HuH-7 (cell line): Measurements from ENCODE around the gene TPST2.

Experiments
- DNase-seq: peaks from one replicate; pipeline ENCODE4 v3.0.0; 2011; ENCODE audit warnings: low spot score

TPST2 gene

GRCh38 chr22:26555478-26555877, 34.5 kb downstream of the TPST2 start:
- no peak for DNase-seq

- no peak for DNase-seq
These were observed 35.0 kb downstream of the TPST2 start for GRCh38 chr22:26554956-26555355.

DNA sequence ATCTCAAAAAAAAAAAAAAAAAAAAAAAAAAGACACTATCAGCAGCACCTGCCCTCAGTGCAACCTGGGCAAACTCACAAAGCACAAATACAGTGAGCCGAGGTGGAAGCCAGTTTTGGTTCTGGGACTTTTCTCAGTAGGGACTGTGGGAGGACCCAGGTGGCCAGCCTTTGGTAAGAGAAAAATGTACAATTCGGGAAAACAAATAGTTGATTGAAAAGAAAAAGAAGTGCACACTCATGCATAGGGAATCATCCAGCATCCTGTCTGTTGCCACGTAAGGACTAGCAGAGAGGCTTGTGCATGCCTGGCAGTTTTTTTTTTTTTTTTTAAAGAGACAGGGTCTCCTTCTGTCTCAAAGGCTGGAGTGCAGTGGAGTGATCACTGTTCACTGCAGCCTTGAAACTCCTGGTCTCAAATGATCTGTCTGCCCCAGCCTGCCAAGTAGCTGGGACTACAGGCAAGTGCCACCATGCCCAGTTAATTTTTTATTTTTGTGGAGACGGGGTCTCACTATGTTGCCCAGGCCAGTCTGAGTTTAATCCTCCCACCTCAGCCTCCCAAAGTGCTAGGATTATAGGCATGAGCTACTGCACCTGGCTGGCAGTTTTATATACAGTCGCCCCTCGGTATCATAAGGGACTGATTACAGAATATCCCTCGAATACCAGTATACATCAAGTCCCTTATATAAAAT, 36.7 kb downstream of the TPST2 start:
- no peak for DNase-seq

DNA sequence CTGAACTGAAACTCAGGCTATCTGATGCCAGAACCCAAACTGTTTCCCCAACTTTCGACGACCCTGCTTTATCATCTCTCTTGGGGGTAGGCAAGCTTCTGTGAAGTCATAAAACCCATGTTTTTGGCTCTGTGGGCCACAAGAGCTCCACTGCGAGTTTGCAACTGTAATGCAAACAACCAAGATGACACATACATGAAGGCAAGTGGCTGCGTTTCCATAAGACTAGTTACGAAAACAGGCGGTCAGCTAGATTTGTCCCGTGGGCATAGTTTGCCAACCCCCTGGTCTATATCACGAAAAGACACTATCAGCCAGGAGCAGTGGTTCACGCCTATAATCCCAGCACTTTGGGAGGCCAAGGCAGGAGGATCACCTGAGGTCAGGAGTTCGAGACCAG, 37.5 kb downstream of the TPST2 start:
- DNase-seq = no peak

GRCh38 chr22:26551568-26551967, 38.4 kb downstream of the TPST2 start:
- DNase-seq = no peak

GRCh38 chr22:26550498-26551033, 39.4 kb downstream of the TPST2 start:
- no peak for DNase-seq

DNA sequence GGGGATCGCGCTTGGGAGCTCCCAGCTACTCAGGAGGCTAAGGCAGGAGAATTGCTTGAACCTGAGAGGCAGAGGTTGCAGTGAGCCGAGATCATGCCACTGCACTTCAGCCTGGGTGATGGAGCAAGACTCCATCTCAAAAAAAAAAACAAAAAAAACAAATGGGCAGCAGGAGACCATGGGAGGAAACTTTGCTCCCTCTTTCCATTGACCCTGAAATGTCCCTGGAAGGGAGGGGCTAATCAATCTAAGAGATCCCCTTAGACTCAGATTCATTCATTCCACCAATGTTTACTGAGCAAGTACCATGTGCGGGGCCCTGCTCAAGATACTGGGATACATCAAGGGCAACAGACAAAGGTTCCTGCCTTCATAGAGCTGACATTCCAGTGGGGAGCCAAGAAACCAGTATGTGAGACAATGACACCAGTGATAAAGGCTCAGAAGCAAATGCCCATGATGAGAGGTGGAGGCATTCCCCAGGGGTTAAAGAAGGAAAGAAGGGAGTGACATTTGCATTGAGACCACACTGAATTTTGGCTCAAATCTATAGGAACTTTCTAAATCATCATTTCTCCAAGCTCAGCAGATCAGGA, 39.9 kb downstream of the TPST2 start:
- no peak for DNase-seq

DNA sequence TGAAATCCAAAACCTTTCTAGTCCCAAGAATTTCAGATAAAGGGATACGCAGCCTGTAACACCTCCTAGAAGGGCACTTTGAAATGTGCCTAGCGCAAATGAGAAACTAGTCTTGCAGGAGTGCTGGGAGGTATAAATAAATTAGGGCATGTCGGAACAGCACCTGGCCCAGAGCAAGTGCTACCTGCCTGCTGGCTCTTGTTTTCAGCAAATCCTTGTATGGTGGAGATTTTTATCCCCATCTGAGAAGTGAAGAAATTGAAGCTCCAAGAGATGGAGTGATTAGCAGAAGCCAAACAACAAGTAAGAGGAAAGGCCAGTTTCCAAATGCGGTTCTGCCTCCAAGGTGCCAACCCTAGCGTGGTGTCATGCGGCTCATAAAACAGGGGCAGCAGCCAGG, 40.9 kb downstream of the TPST2 start:
- DNase-seq = no peak

GRCh38 chr22:26548303-26548702, 41.6 kb downstream of the TPST2 start:
- no peak for DNase-seq

GRCh38 chr22:26547837-26548236, 42.1 kb downstream of the TPST2 start:
- DNase-seq = no peak

- DNase-seq = no peak
These were observed 42.5 kb downstream of the TPST2 start for GRCh38 chr22:26547426-26547825.

DNA sequence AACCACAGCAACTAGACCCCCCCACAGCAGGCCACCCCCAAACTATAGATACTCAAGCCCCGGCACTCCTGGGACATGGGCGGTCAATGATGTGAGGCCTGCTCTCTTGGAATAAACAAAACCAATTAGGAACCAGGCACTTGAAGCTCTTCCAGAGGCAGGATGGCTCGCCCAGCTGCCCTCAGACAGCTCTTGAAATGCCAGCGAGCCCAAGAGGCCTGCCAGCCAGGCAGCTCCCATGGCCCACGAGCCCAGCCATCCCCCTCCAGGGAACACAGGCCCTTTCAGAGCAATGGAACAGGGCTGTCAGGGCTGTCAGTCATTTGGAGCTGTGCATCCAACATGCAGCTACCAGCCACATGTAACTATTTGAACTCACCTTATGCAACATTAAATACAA, 43.6 kb downstream of the TPST2 start:
- no peak for DNase-seq

- no peak for DNase-seq
These were observed 44.1 kb downstream of the TPST2 start for GRCh38 chr22:26545827-26546226.

DNA sequence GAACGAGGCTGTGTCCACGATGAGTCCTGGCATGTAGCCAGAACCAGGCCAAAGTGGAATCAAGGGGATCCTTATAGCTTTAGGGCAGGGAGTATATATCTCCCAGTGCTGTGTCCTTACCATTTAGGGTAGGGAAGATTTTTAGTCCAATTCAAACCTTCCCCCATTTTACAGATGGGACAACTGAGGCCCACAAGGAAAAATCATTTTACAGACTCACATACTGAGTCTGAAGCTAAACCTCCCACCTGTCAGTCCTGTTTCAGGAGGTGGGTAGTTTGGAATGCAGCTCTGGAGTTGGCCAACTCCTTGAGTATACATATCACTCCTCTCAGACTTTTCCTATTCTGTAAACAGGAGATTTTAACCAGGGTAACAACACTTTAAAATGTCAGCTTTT, 44.5 kb downstream of the TPST2 start:
- no peak for DNase-seq

DNA sequence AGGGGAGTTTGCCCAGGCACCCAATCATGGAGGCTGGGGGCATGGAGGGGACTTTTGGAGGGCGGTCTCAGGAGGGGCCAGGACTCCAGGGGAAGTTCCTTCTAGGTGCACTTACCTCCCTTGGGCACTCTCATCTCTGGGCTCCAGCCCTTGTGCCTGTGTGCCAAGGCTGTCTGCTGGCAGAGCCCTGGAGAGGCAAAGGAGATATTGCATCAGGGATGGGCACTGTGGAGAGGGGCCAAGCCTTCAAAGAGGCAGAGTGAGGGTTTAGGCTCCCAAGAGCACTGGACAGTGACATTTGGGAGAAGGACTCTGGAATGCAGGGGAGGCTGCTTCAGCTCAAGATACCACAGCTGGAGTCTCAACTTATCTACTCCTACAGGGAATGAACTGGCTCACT, 45.4 kb downstream of the TPST2 start:
- no peak for DNase-seq

GRCh38 chr22:26542831-26543230, 47.1 kb downstream of the TPST2 start:
- no peak for DNase-seq

DNA sequence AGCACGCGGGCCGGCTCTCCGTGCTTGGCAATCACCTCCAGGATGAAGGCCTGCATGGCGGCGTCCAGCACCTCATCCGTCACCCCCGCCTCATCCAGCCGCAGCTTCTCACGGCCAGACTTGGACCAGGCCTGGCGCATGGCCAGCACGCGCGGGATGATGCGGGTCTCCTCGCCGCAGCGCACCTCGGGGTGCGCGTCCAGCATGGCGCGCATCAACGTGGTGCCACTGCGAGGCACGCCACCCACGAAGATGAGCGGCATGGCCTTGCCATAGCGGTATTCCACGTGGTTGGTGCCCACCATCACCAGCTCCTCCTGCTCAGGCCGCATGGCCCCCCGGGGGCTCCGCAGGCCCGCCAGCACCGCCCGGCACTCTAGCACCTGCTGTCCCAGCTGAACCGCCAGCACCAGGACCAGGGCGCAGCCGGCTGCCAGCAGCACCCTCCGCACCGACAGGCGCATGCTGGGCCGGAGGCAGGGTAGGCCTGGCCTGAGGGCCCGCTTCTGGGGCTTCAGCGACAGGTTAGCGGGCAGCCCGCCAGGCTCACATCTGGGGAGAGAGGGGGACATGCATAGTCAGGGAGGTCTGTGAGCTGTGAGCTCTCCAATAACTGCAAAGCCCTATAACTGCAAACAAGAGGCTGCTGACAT, 48.6 kb downstream of the TPST2 start:
- no peak for DNase-seq

DNA sequence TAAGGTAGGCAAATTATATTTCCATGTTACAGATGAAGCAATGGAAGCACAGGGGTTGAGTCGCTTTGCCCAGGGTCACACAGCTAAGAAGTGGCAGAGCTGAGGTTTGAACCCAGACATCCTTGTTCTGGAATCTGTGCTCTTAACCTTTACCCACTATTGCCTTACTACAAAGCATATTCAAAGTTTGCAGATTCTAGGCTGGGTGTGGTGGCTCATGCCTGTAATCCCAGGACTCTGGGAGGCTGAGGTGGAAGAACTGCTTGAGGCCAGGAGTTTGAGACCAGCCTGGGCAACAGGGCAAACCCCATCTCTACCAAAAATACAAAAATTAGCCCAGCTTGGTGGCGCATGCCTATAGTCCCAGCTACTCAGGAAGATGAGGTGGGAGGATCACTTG, 49.8 kb downstream of the TPST2 start:
- no peak for DNase-seq

DNA sequence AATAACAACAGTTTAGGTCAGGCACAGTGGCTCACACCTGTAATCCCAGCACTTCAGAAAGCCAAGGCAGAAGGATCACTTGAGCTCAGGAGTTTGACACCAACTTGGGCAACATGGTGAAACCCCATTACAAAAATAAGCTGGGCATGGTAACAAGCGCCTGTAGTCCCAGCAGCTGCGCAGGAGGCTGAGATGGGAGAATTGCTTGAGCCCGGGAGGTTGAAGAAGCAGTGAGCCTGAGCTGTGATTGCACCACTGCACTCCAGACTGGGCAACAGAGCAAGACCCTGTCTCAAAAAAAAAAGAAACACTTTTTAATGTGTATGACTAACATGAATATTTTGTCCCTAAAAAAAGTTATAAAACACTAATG, 53.2 kb downstream of the TPST2 start:
- no peak for DNase-seq

- DNase-seq = no peak
These were observed 53.7 kb downstream of the TPST2 start for GRCh38 chr22:26536056-26536761.

DNA sequence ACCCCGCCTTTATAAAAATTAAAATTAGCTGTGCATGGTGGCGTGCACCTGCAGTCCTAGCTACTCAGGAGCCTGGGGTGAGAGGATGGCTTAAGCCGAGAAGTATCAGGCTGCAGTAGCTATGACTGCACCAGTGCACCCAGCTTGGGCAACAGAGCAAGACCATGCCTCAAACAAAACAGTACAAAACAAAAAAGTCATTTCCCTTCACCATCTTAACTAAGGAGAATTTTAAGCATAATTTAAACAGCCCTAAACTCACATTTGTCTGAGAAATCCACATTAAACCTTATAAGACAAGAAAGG, 54.4 kb downstream of the TPST2 start:
- no peak for DNase-seq

- DNase-seq = no peak
These were observed 54.9 kb downstream of the TPST2 start for GRCh38 chr22:26534874-26535602.
